Pancreas (tissue), 10 donors: Measurements from ENCODE around the gene PDGFRB. TPM values are rescaled to one million over a fixed set of nuclear protein-coding genes. Genes with fewer than 3 reads are reported as not detected.

Source experiments
- ATAC-seq, 4 donors: fragments of 200-7000 bp; cut with Tn5 transposase; one replicate each; pipeline versions ENCODE4 v1.8.0 to v1.9.1; 2020; ENCODE audit warnings: mild to moderate bottlenecking in 4 of 4, moderate library complexity in 4 of 4
- DNase-seq, 6 donors: peaks; one replicate each; pipeline ENCODE4 v3.0.0-alpha.2; 2020
- FAIRE-seq: peaks from 2 replicates; lab custom pipeline; 2012; peaks lifted over from hg19 to GRCh38; lab: Jason Lieb, UNC
- H3K27ac ChIP-seq, 4 donors: fragments of 200-600 bp; sonication (generic); 1 replicate in 3 of 4; 2 replicates in 1 of 4; pipeline versions ENCODE4 v1.5.0 to v1.8.0; 2020
- H3K27me3 ChIP-seq, 4 donors: fragments of 200-600 bp; one replicate each; pipeline ENCODE4 v1.8.0; 2021
- H3K36me3 ChIP-seq, 3 donors: fragments of 200-600 bp; sonication (generic) in 1 of 3; one replicate each; pipeline versions ENCODE4 v1.5.0 to v1.8.0; 2020 to 2021
- H3K4me1 ChIP-seq, 3 donors: fragments of 200-600 bp; one replicate each; pipeline ENCODE4 v1.8.0; 2021
- H3K4me3 ChIP-seq, 4 donors: fragments of 200-600 bp; sonication (generic) in 2 of 4; one replicate each; pipeline versions ENCODE4 v1.5.0 to v1.8.0; 2020 to 2021
- H3K9me3 ChIP-seq, 4 donors: fragments of 200-600 bp; one replicate each; pipeline ENCODE4 v1.8.0; 2021
- WGBS, 2 donors: extraction: QIAGEN DNeasy Blood & Tissue Kit; methylation state at CpG; one replicate each; pipeline ENCODE4 v1.1.7; 2013; 5-methylcytosine and 5-hydroxymethylcytosine counted together
- intact Hi-C, 3 donors: fragments of 100-400 bp; cut with DNase I; formaldehyde crosslinking; loops; one replicate each; pipeline versions ENCODE4 v1.11.1 to v1.14.2; 2022
- polyA plus RNA-seq, 2 donors: library from polyadenylated mRNA; stranded (reverse); fragments of 200-250 nt; gene quantifications; one replicate each; pipeline ENCODE4 v1.2.3, GENCODE V29; 2013
- total RNA-seq, 6 donors: library from RNA; stranded (reverse); fragmentation: NEBNext Ultra II Directional in 4 of 6; extraction: Animal tissue kit (Norgen Biotek cat#: 25700) in 4 of 6; gene quantifications; one replicate each; pipeline versions ENCODE4 v1.2.1 to v1.2.4, GENCODE V29; 2021 to 2023
- TF ChIP-seq, protein P1 (sequence below), 4 donors: fragments of 200-600 bp; sonication (generic) in 3 of 4; IDR thresholded peaks; one replicate each; pipeline versions ENCODE4 v1.5.0 to v1.8.0; 2021; ENCODE audit warnings: antibody characterized with exemption in 4 of 4
- donor health status: healthy with polysubstance abuse.
- donor health status: DM: no; HTN: no; CAD: no; lungs with moderate emphysema.
- donor health status: DM: no; HTN: no; CAD: no.
- donor health status: control.
- donor health status: control.
- donor health status: Bipolar disorder and iron deficiency.
- donor health status: DM: yes; HTN: yes; CAD: no.
- donor health status: DM: no; HTN: no; CAD: no.
- donor health status: DM: no; HTN: no; CAD: no.
- donor health status: DM: yes; HTN: yes; CAD: no.

The PDGFRB gene
- total RNA-seq (10 to 100 TPM in 4 of 6 donors, 1 to 10 TPM in 2; 7.2 to 48.6 (median 15.6) TPM), polyA plus RNA-seq (10 to 100 TPM; 11.5 to 17.0 TPM)

DNA sequence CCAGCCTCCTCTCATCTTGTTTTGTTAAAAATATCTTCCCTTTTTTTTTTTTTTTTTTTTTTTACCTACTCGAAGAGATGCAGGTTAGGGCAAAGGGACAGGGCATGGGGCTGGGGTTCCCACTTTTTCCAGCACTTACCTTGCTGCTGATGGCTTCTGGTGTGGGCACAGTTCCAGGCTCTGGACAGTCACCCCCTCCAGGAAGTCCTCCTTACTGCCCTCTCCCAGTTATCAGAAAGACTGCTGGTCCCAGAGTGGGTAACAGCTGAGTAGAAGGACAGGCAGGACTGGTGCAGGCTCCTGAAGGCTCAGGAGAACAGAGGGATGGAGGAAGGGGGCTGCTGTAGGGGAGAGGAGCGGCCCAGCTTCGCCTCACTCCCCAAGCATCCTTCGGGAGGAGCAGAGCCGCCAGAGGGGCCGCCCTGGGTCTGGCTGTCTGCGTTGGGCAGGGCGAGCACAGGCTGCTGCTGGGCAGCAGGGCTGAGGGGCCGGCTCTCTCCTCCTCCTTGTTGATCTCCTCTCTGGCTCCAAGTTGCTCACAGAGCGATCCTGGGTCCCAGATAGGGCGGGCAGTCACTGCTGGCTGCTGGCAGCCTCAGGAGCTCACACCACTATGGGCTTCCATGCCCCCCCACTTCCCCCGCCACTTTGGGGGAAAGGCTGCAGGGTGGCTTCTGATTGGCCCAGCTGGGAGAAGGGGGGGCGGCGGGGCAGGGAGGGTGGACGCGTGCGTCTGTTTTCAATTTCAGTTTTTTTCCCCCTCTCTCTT, at the start of gene PDGFRB:
PDGFRB (minus strand) TSS at position 588 of the 769 bp plus-strand sequence. CDS start 18,798 bp downstream, outside the sequence.
- Histone ChIP-seq H3K4me1 (no peaks in the 10 kb centered on the region), H3K4me3 (peak within 1 kb of the TSS in 2 of 4 donors; percentile 11 to 29), H3K27ac (peak within 1 kb of the TSS in 1 of 4 donors; percentile 22), H3K9me3 (no peaks in the 10 kb centered on the region), H3K36me3 (no peaks in the 10 kb centered on the region), H3K27me3 (no peaks in the 10 kb centered on the region)
- peak; percentile 56 to 72 (median 66) for ATAC-seq
- FAIRE-seq = no peak
- intact Hi-C loops = no loop called here
- 27% methylated on average over 15 to 17 of the region's 17 CpGs for WGBS, 2 donors
- DNase-seq = peak in 5 of 6 donors; percentile 27 to 46 (median 43)
- TF ChIP-seq, protein P1, sequence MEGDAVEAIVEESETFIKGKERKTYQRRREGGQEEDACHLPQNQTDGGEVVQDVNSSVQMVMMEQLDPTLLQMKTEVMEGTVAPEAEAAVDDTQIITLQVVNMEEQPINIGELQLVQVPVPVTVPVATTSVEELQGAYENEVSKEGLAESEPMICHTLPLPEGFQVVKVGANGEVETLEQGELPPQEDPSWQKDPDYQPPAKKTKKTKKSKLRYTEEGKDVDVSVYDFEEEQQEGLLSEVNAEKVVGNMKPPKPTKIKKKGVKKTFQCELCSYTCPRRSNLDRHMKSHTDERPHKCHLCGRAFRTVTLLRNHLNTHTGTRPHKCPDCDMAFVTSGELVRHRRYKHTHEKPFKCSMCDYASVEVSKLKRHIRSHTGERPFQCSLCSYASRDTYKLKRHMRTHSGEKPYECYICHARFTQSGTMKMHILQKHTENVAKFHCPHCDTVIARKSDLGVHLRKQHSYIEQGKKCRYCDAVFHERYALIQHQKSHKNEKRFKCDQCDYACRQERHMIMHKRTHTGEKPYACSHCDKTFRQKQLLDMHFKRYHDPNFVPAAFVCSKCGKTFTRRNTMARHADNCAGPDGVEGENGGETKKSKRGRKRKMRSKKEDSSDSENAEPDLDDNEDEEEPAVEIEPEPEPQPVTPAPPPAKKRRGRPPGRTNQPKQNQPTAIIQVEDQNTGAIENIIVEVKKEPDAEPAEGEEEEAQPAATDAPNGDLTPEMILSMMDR (IDR thresholded peaks at IDR 0.05) = no peak

DNA sequence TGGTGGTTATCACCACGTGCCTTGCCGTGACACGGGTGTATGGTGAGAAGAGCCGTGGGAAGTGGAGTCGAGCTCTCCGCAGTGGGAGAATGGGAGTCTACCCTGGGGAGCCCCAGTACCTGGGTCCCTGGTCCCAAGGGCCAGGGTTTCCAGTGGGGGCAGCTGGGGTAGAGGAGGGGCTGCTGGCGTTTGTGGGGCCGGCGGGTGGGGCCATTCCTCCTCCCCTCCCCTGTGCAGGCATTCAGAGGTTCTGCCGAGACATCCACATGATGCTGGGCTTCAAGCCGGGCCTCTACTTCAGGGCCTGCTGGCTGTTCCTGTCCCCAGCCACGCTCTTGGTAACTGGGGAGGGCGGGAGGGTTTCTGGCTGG, 48.9 kb upstream of the PDGFRB start:
- Histone ChIP-seq H3K4me1 (no peaks in the 10 kb centered on the region), H3K27me3 (no peaks in the 10 kb centered on the region), H3K4me3 (no peak overlapping the region), H3K9me3 (no peaks in the 10 kb centered on the region), H3K27ac (no peak overlapping the region), H3K36me3 (no peaks in the 10 kb centered on the region)
- WGBS, 2 donors = 91 to 100% methylated on average over 5 to 13 of the region's 13 CpGs
- intact Hi-C loops = no loop called here
- ATAC-seq = no peak
- DNase-seq = no peak
- TF ChIP-seq, protein P1 (IDR thresholded peaks at IDR 0.05) = no peak
- no peak for FAIRE-seq

DNA sequence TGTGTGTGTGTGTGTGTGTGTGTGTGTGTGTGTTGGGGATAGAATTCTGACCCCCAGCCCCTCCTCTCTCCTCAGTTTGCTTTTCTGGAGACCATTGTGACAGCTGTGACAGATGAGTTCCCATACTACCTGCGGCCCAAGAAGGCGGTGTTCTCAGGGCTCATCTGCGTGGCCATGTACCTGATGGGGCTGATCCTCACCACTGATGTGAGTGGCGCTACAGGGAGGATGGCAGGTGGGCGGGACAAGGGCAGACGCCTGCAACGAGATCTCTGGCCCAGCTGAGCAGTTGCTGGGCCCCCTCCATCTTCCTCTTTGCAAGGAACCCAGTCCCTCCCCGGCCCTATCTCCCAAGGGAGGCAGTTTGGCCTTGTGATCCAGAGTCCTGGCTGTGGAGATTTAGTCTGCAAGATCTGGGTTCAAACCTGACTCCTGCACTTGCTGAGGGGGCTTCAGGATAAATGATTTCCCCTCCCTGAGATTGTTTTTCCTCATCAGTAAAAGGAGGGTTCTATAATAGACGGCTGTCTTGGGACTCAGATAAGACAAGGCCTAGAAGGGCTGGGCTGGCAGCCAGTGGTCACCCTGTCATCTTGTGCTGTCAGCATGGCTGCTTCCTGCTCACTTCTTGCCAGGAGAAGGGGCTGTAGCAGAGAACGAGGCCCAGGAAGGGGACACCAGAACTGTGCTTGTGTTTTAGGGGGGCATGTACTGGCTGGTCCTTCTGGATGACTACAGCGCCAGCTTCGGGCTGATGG, 48.4 kb upstream of the PDGFRB start:
- no peaks in the 10 kb centered on the region for H3K4me1 ChIP-seq
- no peak for ATAC-seq
- no peak for DNase-seq
- WGBS, 2 donors = 80 to 83% methylated on average over 12 of the region's 12 CpGs
- H3K9me3 ChIP-seq = no peaks in the 10 kb centered on the region
- intact Hi-C loops = no loop called here
- H3K36me3 ChIP-seq = no peaks in the 10 kb centered on the region
- H3K4me3 ChIP-seq = no peak overlapping the region
- no peaks in the 10 kb centered on the region for H3K27me3 ChIP-seq
- TF ChIP-seq, protein P1 (IDR thresholded peaks at IDR 0.05) = no peak
- FAIRE-seq = no peak
- H3K27ac ChIP-seq = no peak overlapping the region

DNA sequence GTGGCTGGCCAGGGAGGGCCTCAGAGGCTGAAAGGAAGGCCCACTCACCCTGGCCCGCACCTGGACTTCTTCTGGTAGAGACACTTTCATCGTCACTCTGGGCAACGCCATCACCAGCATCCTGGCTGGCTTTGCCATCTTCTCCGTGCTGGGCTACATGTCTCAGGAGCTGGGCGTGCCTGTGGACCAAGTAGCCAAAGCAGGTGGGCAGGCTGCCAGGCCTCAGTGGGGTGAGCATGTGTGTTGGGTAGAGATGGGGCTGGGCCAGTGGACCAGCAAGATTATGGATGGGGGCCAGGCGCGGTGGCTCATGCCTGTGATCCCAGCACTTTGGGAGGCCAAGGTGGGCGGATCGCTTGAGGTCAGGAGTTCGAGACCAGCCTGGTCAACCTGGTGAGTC, 46.9 kb upstream of the PDGFRB start:
- H3K27me3 ChIP-seq = no peaks in the 10 kb centered on the region
- DNase-seq = no peak
- ATAC-seq = no peak
- WGBS, 2 donors = 92 to 98% methylated on average over 10 of the region's 10 CpGs
- no peaks in the 10 kb centered on the region for H3K4me1 ChIP-seq
- H3K27ac ChIP-seq = no peak overlapping the region
- no peaks in the 10 kb centered on the region for H3K36me3 ChIP-seq
- no peak for FAIRE-seq
- intact Hi-C loops = no loop called here
- TF ChIP-seq, protein P1 (IDR thresholded peaks at IDR 0.05) = no peak
- H3K4me3 ChIP-seq = no peak overlapping the region
- no peaks in the 10 kb centered on the region for H3K9me3 ChIP-seq
